ENCODE data around the gene FMNL2. TPM values are rescaled to one million over a fixed set of nuclear protein-coding genes. Genes with fewer than 3 reads are reported as not detected.

Gene FMNL2
- total and polyA plus RNA-seq, 2 of the 4 experiments (the other 2 are of a cell fraction): 10.9 to 11.4 TPM

GRCh38 chr2:152334701-152335015 is 316 bp upstream of the FMNL2 start:
- Histone ChIP-seq H3K27ac (ENCODE audit: insufficient read depth, low read length) (no peak overlapping the region), H2BK15ac (ENCODE audit: low read depth, low read length) (peak overlapping the region; percentile 72; the same call in 1 of the 3 replicates), H2BK5ac (ENCODE audit: low read depth, low read length, poor library complexity, severe bottlenecking) (no peak overlapping the region), H2BK20ac (ENCODE audit: low read depth, low read length) (0 out of 2 replicates have a peak overlapping the region, but pooled peaks have one; percentile 17), H3K9me1 (ENCODE audit: insufficient read depth, low read length) (no peaks in the 10 kb centered on the region), H3K79me1 (ENCODE audit: low read depth in 1 of 2, low read length in 2 of 2) (peaks cover 4 to 26% of the 10 kb centered on the region in 2 experiments; a peak in 3 of 4 replicates), H4K5ac (ENCODE audit: low read depth, low read length) (no peak overlapping the region; the same call in 1 of the 2 replicates), H3K9ac (ENCODE audit: low read depth, low read length) (peak overlapping the region; percentile 59; the same call in 1 of the 2 replicates), H3K4ac (ENCODE audit: low read depth, low read length) (peak overlapping the region; percentile 81), H2AFZ (replicated peaks; ENCODE audit: low read length, poor library complexity) (peak overlapping the region; percentile 98), H3K4me2 (ENCODE audit: low read depth, low read length) (peak overlapping the region; percentile 84), H3K27me3 (ENCODE audit: control insufficient read depth, insufficient read depth, low read length) (no peaks in the 10 kb centered on the region), H3K9me3 (ENCODE audit: control insufficient read depth, insufficient read depth, low read length) (no peaks in the 10 kb centered on the region), H3K4me1 (ENCODE audit: control insufficient read depth, insufficient read depth, low read length) (peaks cover 2% of the 10 kb centered on the region; the same call in 1 of the 2 replicates), H4K20me1 (ENCODE audit: insufficient read depth, low read length) (peaks cover 3% of the 10 kb centered on the region; the same call in 1 of the 2 replicates), H2AK9ac (replicated peaks; ENCODE audit: low read depth, low read length, poor library complexity) (peak overlapping the region; percentile 75), H3K14ac (replicated peaks; ENCODE audit: low read depth, low read length) (peak overlapping the region; percentile 91), H3K18ac (ENCODE audit: low read depth, low read length) (peak overlapping the region; percentile 40; the same call in 1 of the 2 replicates), H3K36me3 (ENCODE audit: control insufficient read depth, insufficient read depth, low read length) (no peaks in the 10 kb centered on the region), H4K91ac (ENCODE audit: insufficient read depth, low read depth, low read length) (0 out of 2 replicates have a peak overlapping the region, but pooled peaks have one; percentile 37), H3K23ac (ENCODE audit: low read depth, low read length) (peak overlapping the region; percentile 87; the same call in 1 of the 2 replicates), H3K56ac (ENCODE audit: extremely low read depth, insufficient read depth, low read length) (no peak overlapping the region), H2AK5ac (ENCODE audit: low read depth, low read length) (no peak overlapping the region), H3K4me3 (ENCODE audit: insufficient read depth, low read depth, low read length) (peak overlapping the region; percentile 98), H4K8ac (ENCODE audit: low read depth in 2 of 2, low read length in 2 of 2) (peak overlapping the region; percentile 91 to 100), H2BK120ac (ENCODE audit: low read depth, low read length) (peak overlapping the region; percentile 80; the same call in 1 of the 2 replicates)
- WGBS, 2 experiments (ENCODE audit: extremely low coverage in 2 of 2, insufficient read length in 1 of 2): 4% methylated on average over 3 of the region's 11 CpGs; no CpG with 5 or more reads in 1 of the 2 experiments
- no peak for DNase-seq
- dilution Hi-C loops (cut with HindIII; ENCODE audit: low sequenced_read_pairs, unreplicated experiment) (no loop called here), in situ Hi-C loops (cut with MboI; ENCODE audit: low sequenced_read_pairs) (loop anchor here (5.0 to 10.0 kb wide), 2 partner anchors 132 to 290 kb away; no protein-coding TSS in a partner anchor), intact Hi-C loops (cut with micrococcal nuclease) (loop anchor here (1.0 to 5.0 kb wide), 7 partner anchors 83 to 298 kb away; no protein-coding TSS in a partner anchor)
- ChIA-PET POLR2A (ENCODE audit: unreplicated experiment) (no interaction called here), CTCF (no interaction called here)
- ATAC-seq (ENCODE audit: low read depth): no peak
- no TSS peak for BruUV-seq (replicated peaks)
- no peak for TF ChIP-seq RAD21 (IDR thresholded peaks at IDR 0.05; ENCODE audit: low read length)

All from IMR-90 (cell line).